ENCODE results near the gene NOL6. TPM values are rescaled to one million over a fixed set of nuclear protein-coding genes. Genes with fewer than 3 reads are reported as not detected.
"Not testable (repeated sequence)": the region's sequence is repeated elsewhere in the genome, so short reads cannot be mapped to it uniquely, and the experiment has no call there.

NOL6 gene
- total RNA-seq, 1 donor = 25.1 TPM

DNA sequence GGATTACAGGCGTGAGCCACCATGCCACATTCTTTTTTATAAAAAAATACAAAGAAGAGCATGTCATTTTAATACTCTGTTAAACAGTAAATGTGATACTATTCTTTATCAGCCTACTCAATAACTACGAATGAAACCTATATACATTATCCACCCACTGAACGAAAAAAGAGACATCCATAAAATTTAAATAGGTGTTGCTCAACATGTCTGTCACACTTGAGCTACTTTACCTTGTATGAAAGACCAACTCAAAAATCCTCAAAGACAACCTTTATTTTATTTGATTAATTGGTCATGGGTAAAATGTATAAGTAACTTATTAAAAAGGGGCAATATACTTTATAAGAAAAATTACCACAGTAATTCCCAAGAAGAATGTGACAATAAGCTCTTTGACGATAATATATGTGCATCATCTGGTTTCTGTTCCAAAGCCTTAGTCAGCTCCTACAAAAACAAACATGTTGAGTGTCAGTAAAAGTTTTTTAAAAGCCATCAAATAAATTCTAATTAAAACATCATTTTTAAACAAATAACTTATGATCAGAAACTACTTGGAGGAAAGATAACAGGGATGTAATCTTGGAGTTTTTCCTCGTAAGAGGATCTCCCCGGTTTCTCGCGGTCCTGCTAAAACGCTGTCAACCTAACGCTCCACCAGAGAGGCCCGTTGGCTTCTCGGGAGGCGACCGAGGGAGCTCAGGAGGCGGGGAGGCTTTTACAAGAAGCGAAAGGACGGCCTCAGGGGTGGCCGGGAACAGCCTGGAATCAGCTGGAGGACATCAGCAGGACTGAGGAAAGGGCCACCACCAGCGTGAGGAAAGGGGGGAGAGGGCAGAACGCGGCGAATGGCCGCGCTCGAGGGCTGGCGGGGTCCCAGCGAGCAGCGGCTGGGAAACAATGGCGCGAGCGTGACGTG, 36.8 kb upstream of the NOL6 start:
- H3K4me3 ChIP-seq (ENCODE audit: low read depth, low read length) = peak overlapping the region; percentile 66
- DNase-seq (ENCODE audit: low read depth) = peak; percentile 73
- TF ChIP-seq, protein P1, sequence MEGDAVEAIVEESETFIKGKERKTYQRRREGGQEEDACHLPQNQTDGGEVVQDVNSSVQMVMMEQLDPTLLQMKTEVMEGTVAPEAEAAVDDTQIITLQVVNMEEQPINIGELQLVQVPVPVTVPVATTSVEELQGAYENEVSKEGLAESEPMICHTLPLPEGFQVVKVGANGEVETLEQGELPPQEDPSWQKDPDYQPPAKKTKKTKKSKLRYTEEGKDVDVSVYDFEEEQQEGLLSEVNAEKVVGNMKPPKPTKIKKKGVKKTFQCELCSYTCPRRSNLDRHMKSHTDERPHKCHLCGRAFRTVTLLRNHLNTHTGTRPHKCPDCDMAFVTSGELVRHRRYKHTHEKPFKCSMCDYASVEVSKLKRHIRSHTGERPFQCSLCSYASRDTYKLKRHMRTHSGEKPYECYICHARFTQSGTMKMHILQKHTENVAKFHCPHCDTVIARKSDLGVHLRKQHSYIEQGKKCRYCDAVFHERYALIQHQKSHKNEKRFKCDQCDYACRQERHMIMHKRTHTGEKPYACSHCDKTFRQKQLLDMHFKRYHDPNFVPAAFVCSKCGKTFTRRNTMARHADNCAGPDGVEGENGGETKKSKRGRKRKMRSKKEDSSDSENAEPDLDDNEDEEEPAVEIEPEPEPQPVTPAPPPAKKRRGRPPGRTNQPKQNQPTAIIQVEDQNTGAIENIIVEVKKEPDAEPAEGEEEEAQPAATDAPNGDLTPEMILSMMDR (IDR thresholded peaks at IDR 0.05; ENCODE audit: insufficient read depth, low read length) = no peak

DNA sequence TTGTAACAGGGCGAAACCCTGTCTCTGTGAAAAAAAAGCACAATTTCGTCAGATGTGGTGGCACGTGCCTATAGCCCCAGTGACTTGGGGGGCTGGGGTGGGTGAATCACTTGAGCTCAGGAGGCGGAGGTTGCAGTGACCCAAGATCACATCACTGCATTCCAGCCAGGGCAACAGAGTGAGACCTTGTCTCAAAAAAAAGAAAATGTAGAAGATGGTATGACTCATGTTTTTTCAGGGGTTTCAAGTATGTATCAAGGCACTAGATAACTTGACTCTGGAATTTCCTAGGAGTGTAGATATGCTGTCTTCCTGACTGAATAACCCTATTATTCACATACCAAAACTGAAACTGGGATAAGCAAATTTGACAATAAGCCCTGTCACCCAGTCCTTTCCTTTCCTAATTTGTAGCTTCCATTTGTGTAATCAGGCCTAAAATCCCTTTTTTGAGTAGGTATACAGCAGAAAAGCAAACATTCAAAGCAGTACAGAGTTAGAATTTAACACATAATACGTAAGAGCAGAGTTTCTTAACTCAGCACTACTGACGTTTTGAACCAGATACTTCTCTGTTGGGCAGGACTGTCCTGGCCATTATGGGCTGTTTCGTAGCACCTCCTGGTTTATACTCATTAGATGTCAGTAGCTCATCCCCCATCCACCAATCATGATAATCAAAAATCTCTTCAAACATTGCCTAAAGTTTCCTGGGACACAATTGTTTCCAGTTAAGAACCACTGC, 33.1 kb upstream of the NOL6 start:
- DNase-seq (ENCODE audit: low read depth) = peak; percentile 97
- peak overlapping the region; percentile 38 for H3K4me3 ChIP-seq (ENCODE audit: low read depth, low read length)

DNA sequence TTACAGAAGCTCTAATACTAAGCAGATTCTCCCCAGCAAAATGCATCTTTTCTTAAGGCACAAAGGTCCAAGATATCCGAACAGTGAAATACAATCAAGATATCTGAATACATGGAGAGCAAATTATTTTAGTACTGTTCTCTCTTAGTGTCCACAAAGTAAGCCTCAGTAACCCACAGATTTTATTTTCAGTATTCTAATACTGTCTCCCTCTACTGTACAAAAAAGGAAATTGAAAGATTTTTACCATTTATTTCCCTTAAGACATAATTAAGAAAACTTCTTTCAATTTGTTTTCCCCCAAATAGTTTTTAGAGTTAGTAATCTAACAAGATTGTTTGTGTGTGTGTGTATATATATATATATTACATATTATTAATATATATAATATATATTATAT, 24.7 kb upstream of the NOL6 start:
- peak; percentile 46 for DNase-seq (ENCODE audit: low read depth)
- TF ChIP-seq, protein P1 (IDR thresholded peaks at IDR 0.05; ENCODE audit: insufficient read depth, low read length) = peak; percentile 36
- no peak overlapping the region for H3K4me3 ChIP-seq (ENCODE audit: low read depth, low read length)

More for the DNA sequence above, 33.1 kb upstream of the NOL6 start:
- TF ChIP-seq, protein P1 (IDR thresholded peaks at IDR 0.05; ENCODE audit: insufficient read depth, low read length) = no peak

DNA sequence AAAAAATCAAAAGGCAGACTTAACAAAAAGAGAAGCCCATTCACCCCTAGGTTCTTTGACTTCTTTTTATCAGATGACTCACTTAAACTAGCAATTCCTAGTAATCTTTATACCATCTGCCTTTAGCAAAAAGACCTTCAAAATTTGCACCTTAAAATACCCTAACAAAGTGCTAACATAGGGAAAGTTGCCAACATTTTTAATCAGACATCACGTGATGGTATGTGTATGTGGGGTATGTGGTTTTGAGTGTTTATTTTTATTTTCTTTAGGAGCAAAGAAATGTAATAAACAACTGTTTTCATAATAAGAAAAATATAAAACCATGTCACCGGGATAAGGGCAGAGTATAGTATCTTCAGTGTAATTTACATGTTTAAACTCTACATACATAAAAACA, 20.1 kb upstream of the NOL6 start:
- H3K4me3 ChIP-seq (ENCODE audit: low read depth, low read length); DNase-seq (ENCODE audit: low read depth): not testable (repeated sequence)

DNA sequence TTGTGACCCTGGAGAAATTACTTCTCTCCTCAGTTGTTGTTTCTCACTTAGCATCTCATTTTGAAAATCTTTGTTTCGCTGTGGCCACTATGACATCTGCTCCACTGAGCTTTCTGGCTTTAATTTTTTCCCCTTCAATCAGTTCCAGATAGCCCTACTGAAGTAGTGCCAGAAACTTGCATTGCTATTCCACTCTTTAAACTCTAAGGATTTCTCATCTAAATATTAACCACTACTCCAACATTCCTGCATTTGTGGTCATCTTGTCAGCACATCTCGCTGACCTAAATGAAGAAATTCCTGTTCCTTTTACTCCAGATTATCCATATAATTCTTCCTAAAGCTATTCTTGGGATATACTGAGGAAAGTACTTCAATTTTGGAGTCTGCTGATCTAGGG, 15.3 kb upstream of the NOL6 start:
- peak; percentile 68 for DNase-seq (ENCODE audit: low read depth)
- H3K4me3 ChIP-seq (ENCODE audit: low read depth, low read length) = no peak overlapping the region
- TF ChIP-seq, protein P1 (IDR thresholded peaks at IDR 0.05; ENCODE audit: insufficient read depth, low read length) = no peak

DNA sequence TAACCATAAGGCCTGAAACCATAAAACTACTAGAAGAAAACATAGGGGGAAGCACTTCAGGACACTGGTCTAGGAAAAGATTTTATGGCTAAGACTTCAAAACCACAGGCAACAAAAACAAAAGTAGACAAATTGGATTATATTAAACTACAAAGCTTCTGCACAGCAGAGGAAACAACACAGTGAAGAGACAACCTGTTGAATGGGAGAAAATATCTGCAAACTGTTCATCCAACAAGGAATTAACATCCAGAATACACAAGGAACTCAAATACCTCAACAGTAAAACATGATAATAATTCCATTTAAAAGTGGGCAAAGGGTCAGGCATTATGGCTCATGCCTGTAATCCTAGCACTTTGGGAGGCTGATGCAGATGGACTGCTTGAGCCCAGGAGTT, 11.6 kb upstream of the NOL6 start:
- not testable (repeated sequence) for DNase-seq (ENCODE audit: low read depth); H3K4me3 ChIP-seq (ENCODE audit: low read depth, low read length)

DNA sequence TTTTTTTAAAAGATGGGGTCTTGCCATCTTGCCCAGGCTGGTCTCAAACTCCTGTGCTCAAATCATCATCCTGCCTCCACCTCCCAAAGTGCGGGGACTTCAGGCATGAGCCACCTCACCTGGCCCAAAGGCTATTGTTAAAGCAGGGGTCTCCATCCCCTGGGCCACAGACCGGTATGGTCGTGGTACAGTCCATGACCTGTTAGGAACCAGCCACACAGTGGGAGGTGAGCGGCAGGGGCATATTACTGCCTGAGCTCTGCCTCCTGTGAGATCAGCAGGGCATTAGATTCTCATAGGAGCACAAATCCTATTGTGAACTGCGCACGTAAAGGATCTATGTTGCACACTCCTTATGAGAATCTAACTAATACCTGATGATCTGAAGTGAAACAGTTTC, 7.3 kb upstream of the NOL6 start:
- no peak for DNase-seq (ENCODE audit: low read depth)
- TF ChIP-seq, protein P1 (IDR thresholded peaks at IDR 0.05; ENCODE audit: insufficient read depth, low read length) = no peak
- no peak overlapping the region for H3K4me3 ChIP-seq (ENCODE audit: low read depth, low read length)
